Smooth muscle cell (in vitro differentiated cells): Measurements from ENCODE around the gene NDUFA13. TPM values are rescaled to one million over a fixed set of nuclear protein-coding genes. Genes with fewer than 3 reads are reported as not detected.

Experiments used
- DNase-seq: peaks from one replicate; lab custom pipeline; 2025; ENCODE audit not compliant: unreplicated experiment; lab: John Stamatoyannopoulos, UW
- H2AFZ ChIP-seq: fragments of 200-600 bp; sonication (generic); 2 replicates; pipeline ENCODE4 v1.6.0; 2016; ENCODE audit warnings: antibody characterized with exemption, low read depth, mild to moderate bottlenecking
- H3F3A ChIP-seq: fragments of 200-600 bp; sonication (generic); 2 replicates; pipeline ENCODE4 v1.6.0; 2017; ENCODE audit warnings: antibody characterized with exemption, low read depth
- H3K27ac ChIP-seq: fragments of 200-600 bp; sonication (generic); 2 replicates; pipeline ENCODE4 v1.5.1; 2016; ENCODE audit warnings: low read depth, mild to moderate bottlenecking
- H3K27me3 ChIP-seq: fragments of 200-600 bp; sonication (generic); 2 replicates; pipeline ENCODE4 v1.6.1; 2016; ENCODE audit warnings: low read depth, mild to moderate bottlenecking
- H3K36me3 ChIP-seq: fragments of 200-600 bp; sonication (generic); 2 replicates; pipeline ENCODE4 v1.5.1; 2016; ENCODE audit warnings: low read depth
- H3K4me1 ChIP-seq: fragments of 200-600 bp; sonication (generic); 2 replicates; pipeline ENCODE4 v1.5.1; 2016; ENCODE audit warnings: low read depth
- H3K4me2 ChIP-seq: fragments of 200-600 bp; sonication (generic); 2 replicates; pipeline ENCODE4 v1.6.0; 2016; ENCODE audit warnings: mild to moderate bottlenecking
- H3K4me3 ChIP-seq: fragments of 200-600 bp; sonication (generic); 2 replicates; pipeline ENCODE4 v1.5.1; 2016; ENCODE audit warnings: mild to moderate bottlenecking
- H3K79me2 ChIP-seq: fragments of 200-600 bp; sonication (generic); 2 replicates; pipeline ENCODE4 v1.6.0; 2016; ENCODE audit warnings: low read depth, mild to moderate bottlenecking
- H3K9ac ChIP-seq: fragments of 200-600 bp; sonication (generic); 2 replicates; pipeline ENCODE4 v1.6.0; 2016; ENCODE audit warnings: low read depth
- H3K9me3 ChIP-seq: fragments of 200-600 bp; sonication (generic); replicated peaks from 2 replicates; pipeline ENCODE4 v1.5.1; 2016; ENCODE audit warnings: low read depth
- H4K20me1 ChIP-seq: fragments of 200-600 bp; sonication (generic); 2 replicates; pipeline ENCODE4 v1.6.0; 2016; ENCODE audit warnings: low read depth
- CTCF ChIP-seq: fragments of 200-600 bp; sonication (generic); IDR thresholded peaks from 2 replicates; pipeline ENCODE4 v1.5.1; 2017; ENCODE audit warnings: borderline replicate concordance, mild to moderate bottlenecking, antibody characterized with exemption; ENCODE audit not compliant: insufficient read depth, poor library complexity, severe bottlenecking
- WGBS: methylation state at CpG from one replicate; pipeline ENCODE4 v1.1.7; 2016; ENCODE audit warnings: low lambda C conversion rate; 5-methylcytosine and 5-hydroxymethylcytosine counted together
- polyA plus RNA-seq: library from polyadenylated mRNA; unstranded; fragments of >200 nt; fragmentation: Nextera tagmentation; extraction: Ambion mirVana; gene quantifications from 2 replicates; pipeline ENCODE4 v1.2.1, GENCODE V29; 2016
- total RNA-seq: library from RNA; depleted of rRNA; stranded (reverse); fragments of >200 nt; gene quantifications from 2 replicates; pipeline ENCODE4 v1.2.3, GENCODE V29; 2014

Gene NDUFA13
- total and polyA plus RNA-seq, 2 experiments from 2014 or later: 42.3 to 559 TPM

GRCh38 chr19:19537075-19538048 lies 21.3 kb downstream of the NDUFA13 start:
- Histone ChIP-seq H3K4me2 (peak overlapping the region; percentile 98), H3K4me1 (peaks cover 4% of the 10 kb centered on the region), H3F3A (no peaks in the 10 kb centered on the region), H3K4me3 (peak overlapping the region; percentile 53), H3K9ac (no peak overlapping the region), H3K27ac (no peak overlapping the region), H2AFZ (no peak overlapping the region), H4K20me1 (no peaks in the 10 kb centered on the region), H3K27me3 (no peaks in the 10 kb centered on the region), H3K36me3 (no peaks in the 10 kb centered on the region), H3K9me3 (no peaks in the 10 kb centered on the region), H3K79me2 (no peaks in the 10 kb centered on the region)
- no peak for DNase-seq
- WGBS: 84% methylated on average over 49 of the region's 59 CpGs
- no peak for TF ChIP-seq CTCF

GRCh38 chr19:19538061-19538784 lies 22.2 kb downstream of the NDUFA13 start, which contains the start of gene CILP2:
TSS of gene CILP2 (plus strand) at chr19:19538265. CDS start at chr19:19538350, 85 bp downstream.
- H3K4me3 ChIP-seq: peak within 1 kb of the TSS; percentile 53
- peak within 1 kb of the TSS; percentile 98 for H3K4me2 ChIP-seq
- no peaks in the 10 kb centered on the region for H3F3A ChIP-seq
- no peaks in the 10 kb centered on the region for H3K36me3 ChIP-seq
- H3K9me3 ChIP-seq: no peaks in the 10 kb centered on the region
- no peak for TF ChIP-seq CTCF
- peak; percentile 39 for DNase-seq
- no peak within 1 kb of the TSS for H3K9ac ChIP-seq
- H2AFZ ChIP-seq: no peak within 1 kb of the TSS
- no peaks in the 10 kb centered on the region for H3K27me3 ChIP-seq
- no peaks in the 10 kb centered on the region for H3K79me2 ChIP-seq
- H4K20me1 ChIP-seq: no peaks in the 10 kb centered on the region
- H3K4me1 ChIP-seq: peaks cover 4% of the 10 kb centered on the region
- WGBS: 8% methylated on average over 47 of the region's 56 CpGs
- peak within 1 kb of the TSS; percentile 15 for H3K27ac ChIP-seq

GRCh38 chr19:19538785-19539166 lies 22.8 kb downstream of the NDUFA13 start:
- Histone ChIP-seq H3F3A (no peaks in the 10 kb centered on the region), H3K4me2 (peak overlapping the region; percentile 98), H3K27ac (no peak overlapping the region), H3K79me2 (no peaks in the 10 kb centered on the region), H3K9ac (no peak overlapping the region), H3K36me3 (no peaks in the 10 kb centered on the region), H3K4me3 (peak overlapping the region; percentile 53), H3K27me3 (no peaks in the 10 kb centered on the region), H2AFZ (no peak overlapping the region), H4K20me1 (no peaks in the 10 kb centered on the region), H3K9me3 (no peaks in the 10 kb centered on the region), H3K4me1 (peaks cover 4% of the 10 kb centered on the region)
- no peak for DNase-seq
- TF ChIP-seq CTCF: no peak
- WGBS: 38% methylated on average over 7 of the region's 7 CpGs
